Measurements from ENCODE around the gene SLIT3. TPM values are rescaled to one million over a fixed set of nuclear protein-coding genes. Genes with fewer than 3 reads are reported as not detected.
"Not testable (repeated sequence)": the region's sequence is repeated elsewhere in the genome, so short reads cannot be mapped to it uniquely, and the experiment has no call there.

The SLIT3 gene
- total RNA-seq, 1 donor from 2014 or later: not detected

GRCh38 chr5:169169783-169170182 lies 131.2 kb downstream of the SLIT3 start:
- no peak for DNase-seq

- DNase-seq: no peak
Measured at GRCh38 chr5:169168280-169168679, 132.7 kb downstream of the SLIT3 start.

GRCh38 chr5:169166078-169166477 lies 134.9 kb downstream of the SLIT3 start:
- DNase-seq: no peak

GRCh38 chr5:169165052-169165451 lies 135.9 kb downstream of the SLIT3 start:
- no peak for DNase-seq

- no peak for DNase-seq
Measured at GRCh38 chr5:169164481-169164925, 136.4 kb downstream of the SLIT3 start.

- no peak for DNase-seq
Measured at GRCh38 chr5:169162407-169162806, 138.5 kb downstream of the SLIT3 start.

- no peak for DNase-seq
Measured at GRCh38 chr5:169161022-169161680, 139.8 kb downstream of the SLIT3 start.

- DNase-seq: no peak
Measured at GRCh38 chr5:169160405-169160901, 140.5 kb downstream of the SLIT3 start.

GRCh38 chr5:169158764-169159163 lies 142.2 kb downstream of the SLIT3 start:
- no peak for DNase-seq

- DNase-seq: no peak
Measured at GRCh38 chr5:169157064-169157463, 143.9 kb downstream of the SLIT3 start.

- no peak for DNase-seq
Measured at GRCh38 chr5:169154679-169155078, 146.3 kb downstream of the SLIT3 start.

- no peak for DNase-seq
Measured at GRCh38 chr5:169153405-169153804, 147.5 kb downstream of the SLIT3 start.

GRCh38 chr5:169152946-169153345 lies 148.0 kb downstream of the SLIT3 start:
- DNase-seq: no peak

GRCh38 chr5:169152453-169152852 lies 148.5 kb downstream of the SLIT3 start:
- no peak for DNase-seq

GRCh38 chr5:169151051-169151805 lies 149.7 kb downstream of the SLIT3 start:
- no peak for DNase-seq

- DNase-seq: no peak
Measured at GRCh38 chr5:169150108-169150507, 150.8 kb downstream of the SLIT3 start.

- DNase-seq: no peak
Measured at GRCh38 chr5:169149317-169149716, 151.6 kb downstream of the SLIT3 start.

- DNase-seq: no peak
Measured at GRCh38 chr5:169148138-169148740, 152.7 kb downstream of the SLIT3 start.

- DNase-seq: no peak
Measured at GRCh38 chr5:169147534-169147933, 153.4 kb downstream of the SLIT3 start.

GRCh38 chr5:169146158-169146557 lies 154.8 kb downstream of the SLIT3 start:
- DNase-seq: no peak

- DNase-seq: no peak
Measured at GRCh38 chr5:169142264-169142970, 158.5 kb downstream of the SLIT3 start.

- DNase-seq: not testable (repeated sequence)
Measured at GRCh38 chr5:169140215-169140614, 160.7 kb downstream of the SLIT3 start.

- DNase-seq: no peak
Measured at GRCh38 chr5:169139480-169140050, 161.4 kb downstream of the SLIT3 start.

Measured in dermis blood vessel endothelial cell (primary cell).